ENCODE measurements around the gene TNNC1.

DNA sequence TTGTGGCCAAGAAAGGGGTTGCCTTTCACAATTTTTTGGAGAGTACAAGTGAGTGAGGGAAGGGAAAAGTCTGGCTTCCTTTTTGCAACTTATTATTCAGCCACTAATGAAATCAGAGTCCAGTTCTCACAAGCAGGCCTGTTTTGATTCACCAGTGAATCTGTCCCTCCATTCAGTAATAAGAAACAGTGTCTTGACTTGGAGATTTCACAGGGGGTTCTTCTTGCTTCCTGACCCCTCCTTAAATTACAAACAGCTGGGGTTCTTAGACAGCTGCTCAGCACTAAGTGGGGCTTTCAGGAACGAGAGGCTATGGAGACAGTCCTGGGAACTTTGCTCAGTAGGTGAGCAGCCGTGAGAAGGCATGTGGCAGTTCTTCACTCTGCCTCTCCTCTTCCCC lies 33.5 kb downstream of the TNNC1 start:
- TF ChIP-seq EZH2 (IDR thresholded peaks at IDR 0.05; ENCODE audit: insufficient read depth, low read length), result no peak
- TF ChIP-seq, protein P1, sequence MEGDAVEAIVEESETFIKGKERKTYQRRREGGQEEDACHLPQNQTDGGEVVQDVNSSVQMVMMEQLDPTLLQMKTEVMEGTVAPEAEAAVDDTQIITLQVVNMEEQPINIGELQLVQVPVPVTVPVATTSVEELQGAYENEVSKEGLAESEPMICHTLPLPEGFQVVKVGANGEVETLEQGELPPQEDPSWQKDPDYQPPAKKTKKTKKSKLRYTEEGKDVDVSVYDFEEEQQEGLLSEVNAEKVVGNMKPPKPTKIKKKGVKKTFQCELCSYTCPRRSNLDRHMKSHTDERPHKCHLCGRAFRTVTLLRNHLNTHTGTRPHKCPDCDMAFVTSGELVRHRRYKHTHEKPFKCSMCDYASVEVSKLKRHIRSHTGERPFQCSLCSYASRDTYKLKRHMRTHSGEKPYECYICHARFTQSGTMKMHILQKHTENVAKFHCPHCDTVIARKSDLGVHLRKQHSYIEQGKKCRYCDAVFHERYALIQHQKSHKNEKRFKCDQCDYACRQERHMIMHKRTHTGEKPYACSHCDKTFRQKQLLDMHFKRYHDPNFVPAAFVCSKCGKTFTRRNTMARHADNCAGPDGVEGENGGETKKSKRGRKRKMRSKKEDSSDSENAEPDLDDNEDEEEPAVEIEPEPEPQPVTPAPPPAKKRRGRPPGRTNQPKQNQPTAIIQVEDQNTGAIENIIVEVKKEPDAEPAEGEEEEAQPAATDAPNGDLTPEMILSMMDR (IDR thresholded peaks at IDR 0.05; ENCODE audit: insufficient read depth, low read depth, low read length), result no peak

Measured in astrocyte (in vitro differentiated cells and primary cell).